Measurements from ENCODE around the gene C4orf33. TPM values are rescaled to one million over a fixed set of nuclear protein-coding genes. Genes with fewer than 3 reads are reported as not detected.
A peak's percentile ranks its signal among the peaks of the same experiment; 100 is the strongest.

Gene C4orf33
- total RNA-seq, 1 donor = 11.2 TPM

DNA sequence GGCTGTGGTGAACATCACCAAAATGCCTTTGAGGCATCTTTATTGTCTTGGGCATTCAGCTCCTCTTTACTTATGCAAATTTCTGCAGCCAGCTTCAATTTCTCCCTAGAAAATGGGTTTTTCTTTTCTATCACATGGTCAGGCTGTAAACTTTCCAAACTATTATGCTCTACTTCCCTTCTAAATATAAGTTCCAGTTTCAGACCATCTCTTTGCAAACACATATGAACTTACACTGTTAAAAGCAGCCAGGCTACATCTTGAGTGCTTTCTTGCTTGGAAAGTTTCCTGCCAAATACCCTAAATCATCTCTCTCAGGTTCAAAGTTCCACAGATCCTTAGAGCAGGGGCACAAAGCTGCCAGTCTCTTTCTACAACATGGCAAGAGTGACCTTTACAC, 15.8 kb upstream of the C4orf33 start:
- TF ChIP-seq, protein P1, sequence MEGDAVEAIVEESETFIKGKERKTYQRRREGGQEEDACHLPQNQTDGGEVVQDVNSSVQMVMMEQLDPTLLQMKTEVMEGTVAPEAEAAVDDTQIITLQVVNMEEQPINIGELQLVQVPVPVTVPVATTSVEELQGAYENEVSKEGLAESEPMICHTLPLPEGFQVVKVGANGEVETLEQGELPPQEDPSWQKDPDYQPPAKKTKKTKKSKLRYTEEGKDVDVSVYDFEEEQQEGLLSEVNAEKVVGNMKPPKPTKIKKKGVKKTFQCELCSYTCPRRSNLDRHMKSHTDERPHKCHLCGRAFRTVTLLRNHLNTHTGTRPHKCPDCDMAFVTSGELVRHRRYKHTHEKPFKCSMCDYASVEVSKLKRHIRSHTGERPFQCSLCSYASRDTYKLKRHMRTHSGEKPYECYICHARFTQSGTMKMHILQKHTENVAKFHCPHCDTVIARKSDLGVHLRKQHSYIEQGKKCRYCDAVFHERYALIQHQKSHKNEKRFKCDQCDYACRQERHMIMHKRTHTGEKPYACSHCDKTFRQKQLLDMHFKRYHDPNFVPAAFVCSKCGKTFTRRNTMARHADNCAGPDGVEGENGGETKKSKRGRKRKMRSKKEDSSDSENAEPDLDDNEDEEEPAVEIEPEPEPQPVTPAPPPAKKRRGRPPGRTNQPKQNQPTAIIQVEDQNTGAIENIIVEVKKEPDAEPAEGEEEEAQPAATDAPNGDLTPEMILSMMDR (IDR thresholded peaks at IDR 0.05; ENCODE audit: insufficient read depth, low read depth, low read length) = no peak
- no peak overlapping the region for H3K4me3 ChIP-seq (ENCODE audit: low read depth, low read length)
- no peak for DNase-seq (ENCODE audit: low read depth)

DNA sequence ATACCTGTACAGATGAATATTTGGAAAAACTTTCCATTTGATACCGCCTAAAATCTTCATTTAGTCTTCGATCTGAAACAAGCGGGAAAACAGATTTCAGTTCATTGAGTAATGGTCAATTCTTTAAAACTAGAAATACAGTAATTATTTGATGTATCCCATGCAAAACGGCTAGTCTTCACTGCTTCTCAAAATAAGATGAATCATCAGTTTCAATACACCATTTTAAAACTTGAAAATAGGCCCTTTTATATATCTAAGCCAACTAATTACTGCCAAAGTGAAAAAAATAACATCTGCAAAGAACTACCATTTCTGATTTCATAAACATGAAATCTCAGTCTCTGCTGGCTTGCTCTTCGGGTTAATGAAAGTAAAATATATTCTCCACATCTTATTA, 13.7 kb upstream of the C4orf33 start:
- TF ChIP-seq, protein P1 (IDR thresholded peaks at IDR 0.05; ENCODE audit: insufficient read depth, low read depth, low read length) = no peak
- no peak for DNase-seq (ENCODE audit: low read depth)
- H3K4me3 ChIP-seq (ENCODE audit: low read depth, low read length) = no peak overlapping the region

DNA sequence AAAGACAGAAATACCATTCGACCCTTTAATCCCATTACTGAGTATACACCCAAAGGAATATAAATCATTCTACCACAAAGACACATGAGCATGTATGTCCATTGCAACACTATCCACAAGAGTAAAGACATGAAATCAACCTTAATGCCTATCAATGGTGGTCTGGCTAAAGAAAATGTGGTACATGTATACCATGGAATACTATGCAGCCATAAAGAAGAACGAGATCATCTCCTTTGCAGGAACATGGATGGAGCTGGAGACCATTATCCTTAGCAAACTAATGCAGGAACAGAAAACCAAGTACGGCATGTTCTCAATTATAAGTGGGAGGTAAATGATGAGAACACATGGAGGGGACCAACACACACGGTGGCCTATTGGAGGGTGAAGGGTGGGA, 10.5 kb upstream of the C4orf33 start:
- H3K4me3 ChIP-seq (ENCODE audit: low read depth, low read length) = no peak overlapping the region
- TF ChIP-seq, protein P1 (IDR thresholded peaks at IDR 0.05; ENCODE audit: insufficient read depth, low read depth, low read length) = no peak
- DNase-seq (ENCODE audit: low read depth) = no peak

DNA sequence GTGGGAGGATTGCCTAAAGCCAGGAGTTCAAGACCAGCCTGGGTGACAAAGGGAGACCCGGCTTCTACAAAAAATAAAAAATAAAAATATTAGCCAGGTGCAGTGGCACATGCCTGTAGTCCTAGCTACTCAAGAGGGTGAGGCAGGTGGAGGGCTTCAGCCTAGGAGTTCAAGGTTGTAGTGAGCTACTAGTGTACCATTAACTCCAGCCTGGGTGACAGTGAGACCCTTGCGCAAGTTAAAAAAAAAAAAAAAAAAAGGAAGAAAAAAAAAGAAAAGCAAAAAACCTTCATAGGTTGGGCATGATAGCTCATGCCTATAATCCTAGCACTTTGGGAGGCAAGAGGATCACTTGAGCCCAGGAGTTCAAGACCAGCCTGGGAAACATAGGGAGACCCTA, 8.4 kb upstream of the C4orf33 start:
- TF ChIP-seq, protein P1 (IDR thresholded peaks at IDR 0.05; ENCODE audit: insufficient read depth, low read depth, low read length) = no peak
- H3K4me3 ChIP-seq (ENCODE audit: low read depth, low read length) = no peak overlapping the region
- DNase-seq (ENCODE audit: low read depth) = no peak

DNA sequence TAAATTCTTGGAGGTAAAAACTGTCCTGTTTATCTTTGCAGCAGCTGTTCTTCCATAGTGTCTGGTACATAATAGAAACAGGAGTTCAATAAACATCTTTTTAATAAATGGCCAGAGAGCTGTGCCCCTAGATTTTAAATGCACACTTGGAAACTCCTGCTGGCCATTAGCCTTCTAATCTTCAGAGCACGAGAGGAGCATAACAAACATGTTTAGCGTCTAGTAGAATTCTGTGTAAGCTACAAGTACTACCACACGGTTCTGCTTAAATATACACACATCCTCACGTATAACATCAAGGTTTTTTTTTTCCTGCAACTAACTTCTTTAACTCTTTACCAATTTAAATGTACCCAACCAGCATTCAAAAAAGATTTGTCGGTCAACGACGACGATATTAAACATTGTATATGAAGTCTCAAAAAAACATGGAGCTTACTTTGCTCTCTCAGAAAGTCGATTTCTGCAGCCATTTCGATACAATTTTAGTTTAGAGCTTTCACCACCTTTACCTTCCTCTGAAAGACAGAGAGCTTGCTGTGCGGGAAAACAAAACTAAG, 3.2 kb upstream of the C4orf33 start:
- peak; percentile 40 for DNase-seq (ENCODE audit: low read depth)

DNA sequence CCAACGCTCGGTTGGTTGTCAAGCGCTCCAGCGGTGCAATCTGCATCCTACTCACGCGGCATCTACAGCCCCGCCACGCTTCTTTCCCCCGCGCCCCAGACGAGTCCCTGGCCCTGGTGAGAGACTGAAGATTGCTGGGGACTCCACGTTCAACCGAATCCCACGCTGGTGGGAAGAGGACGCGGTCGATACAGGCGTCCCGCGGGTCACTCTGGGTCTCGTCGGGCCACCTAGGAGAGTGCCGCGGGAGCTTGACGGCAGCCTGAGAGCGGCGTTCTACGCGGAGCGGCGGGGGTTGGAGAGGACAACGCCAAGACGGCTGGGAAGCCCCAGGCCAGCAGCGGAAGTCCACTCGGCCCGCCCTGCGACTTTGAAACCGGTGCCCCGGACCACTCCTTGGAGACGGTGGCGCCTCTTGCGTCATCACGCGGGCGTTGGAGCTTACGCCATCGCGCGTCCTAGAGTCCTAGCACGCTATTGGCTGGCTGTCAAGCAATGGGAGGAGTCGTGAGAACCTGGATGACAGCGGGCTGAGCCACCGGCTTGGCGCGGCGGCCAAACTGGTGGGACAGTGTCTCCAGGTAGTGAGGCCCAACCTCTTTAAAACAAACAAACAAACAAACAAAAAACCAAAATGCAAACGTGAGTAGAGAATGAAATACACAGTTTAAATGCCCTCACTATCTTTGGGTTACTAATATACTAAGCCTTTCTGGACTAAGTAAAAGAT, 2.6 kb upstream of the C4orf33 start, which contains the start of gene SCLT1:
SCLT1 (minus strand) TSS at position 349 of the 730 bp plus-strand sequence. CDS start 436 bp downstream, outside the sequence.
- H3K4me3 ChIP-seq (ENCODE audit: low read depth, low read length) = peak within 1 kb of the TSS; percentile 92
- DNase-seq (ENCODE audit: low read depth) = peak; percentile 99
- TF ChIP-seq, protein P1 (IDR thresholded peaks at IDR 0.05; ENCODE audit: insufficient read depth, low read depth, low read length) = no peak

More for the DNA sequence above, 3.2 kb upstream of the C4orf33 start:
- TF ChIP-seq, protein P1 (IDR thresholded peaks at IDR 0.05; ENCODE audit: insufficient read depth, low read depth, low read length) = no peak
- peak overlapping the region; percentile 92 for H3K4me3 ChIP-seq (ENCODE audit: low read depth, low read length)
